Embryonic facial prominence (tissue), 1 donor: ENCODE measurements around the gene PPIC.
"Not testable (repeated sequence)": the region's sequence is repeated elsewhere in the genome, so short reads cannot be mapped to it uniquely, and the experiment has no call there.

Experiments
- DNase-seq: peaks from one replicate; pipeline ENCODE4 v3.0.0-alpha.2; 2016; ENCODE audit errors: extremely low spot score

PPIC gene

GRCh38 chr5:123007754-123008153 lies 28.8 kb downstream of the PPIC start:
- no peak for DNase-seq

GRCh38 chr5:123007182-123007581 lies 29.3 kb downstream of the PPIC start:
- no peak for DNase-seq

GRCh38 chr5:123001808-123002207 lies 34.7 kb downstream of the PPIC start:
- DNase-seq, result no peak

- no peak for DNase-seq
These were observed 35.8 kb downstream of the PPIC start for GRCh38 chr5:123000731-123001130.

GRCh38 chr5:122999947-123000563 lies 36.5 kb downstream of the PPIC start:
- DNase-seq, result no peak

- DNase-seq, result no peak
These were observed 39.2 kb downstream of the PPIC start for GRCh38 chr5:122997294-122997693.

- no peak for DNase-seq
These were observed 40.4 kb downstream of the PPIC start for GRCh38 chr5:122996091-122996490.

- no peak for DNase-seq
These were observed 50.4 kb downstream of the PPIC start for GRCh38 chr5:122985954-122986721.

GRCh38 chr5:122985006-122985700 lies 51.4 kb downstream of the PPIC start:
- DNase-seq, result no peak

GRCh38 chr5:122984425-122984824 lies 52.1 kb downstream of the PPIC start:
- DNase-seq, result no peak

- DNase-seq, result no peak
These were observed 54.1 kb downstream of the PPIC start for GRCh38 chr5:122982376-122982775.

GRCh38 chr5:122981846-122982245 lies 54.7 kb downstream of the PPIC start:
- no peak for DNase-seq

GRCh38 chr5:122978644-122979297 lies 57.8 kb downstream of the PPIC start:
- DNase-seq, result no peak

- no peak for DNase-seq
These were observed 58.5 kb downstream of the PPIC start for GRCh38 chr5:122978068-122978467.

GRCh38 chr5:122977319-122977718 lies 59.2 kb downstream of the PPIC start:
- DNase-seq, result no peak

- DNase-seq, result not testable (repeated sequence)
These were observed 62.3 kb downstream of the PPIC start for GRCh38 chr5:122974251-122974650.

GRCh38 chr5:122973759-122974158 lies 62.8 kb downstream of the PPIC start:
- not testable (repeated sequence) for DNase-seq
